HT-29 (cell line): ENCODE data around the gene MTA1. TPM values are rescaled to one million over a fixed set of nuclear protein-coding genes. Genes with fewer than 3 reads are reported as not detected.

Experiments used
- DNase-seq: peaks from one replicate; pipeline ENCODE4 v3.0.0-alpha.2; 2015; ENCODE audit warnings: low spot score
- total RNA-seq: library from RNA; depleted of rRNA; stranded (reverse); fragments of >200 nt; shearing (Covaris generic); gene quantifications from 2 replicates; pipeline ENCODE4 v1.2.3, GENCODE V29; 2014

MTA1 gene
- total RNA-seq, 1 experiment from 2014 or later = 136 TPM

GRCh38 chr14:105422695-105423487, 3.3 kb downstream of the MTA1 start:
- no peak for DNase-seq

- DNase-seq = no peak
Observed at GRCh38 chr14:105423488-105424195, 4.0 kb downstream of the MTA1 start.

GRCh38 chr14:105424861-105425260, 5.2 kb downstream of the MTA1 start:
- DNase-seq = no peak

- no peak for DNase-seq
Observed at GRCh38 chr14:105425823-105426247, 6.2 kb downstream of the MTA1 start.

- DNase-seq = no peak
Observed at GRCh38 chr14:105426416-105427130, 6.9 kb downstream of the MTA1 start.

- DNase-seq = no peak
Observed at GRCh38 chr14:105427412-105427811, 7.8 kb downstream of the MTA1 start.

GRCh38 chr14:105427936-105428485, 8.4 kb downstream of the MTA1 start:
- DNase-seq = no peak

GRCh38 chr14:105430042-105430441, 10.4 kb downstream of the MTA1 start:
- no peak for DNase-seq

GRCh38 chr14:105430565-105430964, 10.9 kb downstream of the MTA1 start:
- peak; percentile 28 for DNase-seq

- no peak for DNase-seq
Observed at GRCh38 chr14:105431256-105431655, 11.6 kb downstream of the MTA1 start.

- no peak for DNase-seq
Observed at GRCh38 chr14:105432657-105433056, 13.0 kb downstream of the MTA1 start.

GRCh38 chr14:105433161-105433605, 13.6 kb downstream of the MTA1 start:
- DNase-seq = no peak

GRCh38 chr14:105436402-105436801, 16.8 kb downstream of the MTA1 start:
- DNase-seq = no peak

- DNase-seq = no peak
Observed at GRCh38 chr14:105436891-105437722, 17.5 kb downstream of the MTA1 start.

- no peak for DNase-seq
Observed at GRCh38 chr14:105437723-105438500, 18.3 kb downstream of the MTA1 start.

GRCh38 chr14:105439179-105439578, 19.6 kb downstream of the MTA1 start:
- DNase-seq = no peak

GRCh38 chr14:105439710-105440553, 20.3 kb downstream of the MTA1 start:
- DNase-seq = peak; percentile 60

GRCh38 chr14:105440554-105440900, 20.9 kb downstream of the MTA1 start:
- no peak for DNase-seq

GRCh38 chr14:105440992-105441391, 21.4 kb downstream of the MTA1 start:
- no peak for DNase-seq
